Thyroid gland (tissue), 4 donors: ENCODE data around the gene ELMO1.

ENCODE experiments used
- POLR2A ChIP-seq, 2 donors: fragments of 450-650 bp; IDR thresholded peaks; one replicate each; pipeline ENCODE4 v1.6.1; 2017; ENCODE audit warnings: antibody characterized with exemption in 2 of 2, mild to moderate bottlenecking in 2 of 2, moderate library complexity in 1 of 2
- TF ChIP-seq, protein P1 (sequence below), 6 experiments: fragments of 200-600 bp in 3 of 6; fragments of 450-650 bp in 3 of 6; sonication (generic) in 3 of 6; IDR thresholded peaks; one replicate each; pipeline ENCODE4 v1.5.1; 2016 to 2019; ENCODE audit warnings: antibody characterized with exemption in 6 of 6, mild to moderate bottlenecking in 2 of 6, inconsistent platforms in 1 of 6, moderate library complexity in 1 of 6

DNA sequence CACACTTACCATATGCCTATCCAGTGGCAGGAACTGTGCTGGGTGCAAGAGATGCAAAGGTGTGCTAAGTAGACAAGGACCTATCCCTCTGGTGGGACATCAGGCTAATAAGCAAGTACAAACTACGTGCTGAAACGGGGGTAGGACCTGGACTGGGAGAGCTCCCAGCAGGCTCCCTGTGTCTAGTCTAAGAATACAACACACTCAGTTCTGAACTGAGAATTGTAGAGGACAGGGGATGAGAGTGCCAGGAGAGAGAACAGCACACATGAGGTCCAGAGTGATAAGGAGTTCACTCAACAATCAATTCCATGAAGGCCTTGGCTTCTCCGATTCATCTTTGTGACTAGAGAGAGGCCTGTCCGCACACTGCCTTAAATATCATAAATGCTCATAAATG lies 253.7 kb downstream of the ELMO1 start:
- TF ChIP-seq, protein P1, sequence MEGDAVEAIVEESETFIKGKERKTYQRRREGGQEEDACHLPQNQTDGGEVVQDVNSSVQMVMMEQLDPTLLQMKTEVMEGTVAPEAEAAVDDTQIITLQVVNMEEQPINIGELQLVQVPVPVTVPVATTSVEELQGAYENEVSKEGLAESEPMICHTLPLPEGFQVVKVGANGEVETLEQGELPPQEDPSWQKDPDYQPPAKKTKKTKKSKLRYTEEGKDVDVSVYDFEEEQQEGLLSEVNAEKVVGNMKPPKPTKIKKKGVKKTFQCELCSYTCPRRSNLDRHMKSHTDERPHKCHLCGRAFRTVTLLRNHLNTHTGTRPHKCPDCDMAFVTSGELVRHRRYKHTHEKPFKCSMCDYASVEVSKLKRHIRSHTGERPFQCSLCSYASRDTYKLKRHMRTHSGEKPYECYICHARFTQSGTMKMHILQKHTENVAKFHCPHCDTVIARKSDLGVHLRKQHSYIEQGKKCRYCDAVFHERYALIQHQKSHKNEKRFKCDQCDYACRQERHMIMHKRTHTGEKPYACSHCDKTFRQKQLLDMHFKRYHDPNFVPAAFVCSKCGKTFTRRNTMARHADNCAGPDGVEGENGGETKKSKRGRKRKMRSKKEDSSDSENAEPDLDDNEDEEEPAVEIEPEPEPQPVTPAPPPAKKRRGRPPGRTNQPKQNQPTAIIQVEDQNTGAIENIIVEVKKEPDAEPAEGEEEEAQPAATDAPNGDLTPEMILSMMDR (IDR thresholded peaks at IDR 0.05), result no peak
- no peak for TF ChIP-seq POLR2A (IDR thresholded peaks at IDR 0.05)
